MM.1S (cell line): ENCODE measurements around the gene PACS2.

Source experiments
- DNase-seq: peaks from one replicate; pipeline ENCODE4 v3.0.0-alpha.2; 2015
- H2AFZ ChIP-seq: fragments of 300-600 bp; sonication (generic); 2 replicates; pipeline ENCODE4 v1.6.0; 2016; ENCODE audit warnings: antibody characterized with exemption, low read length
- H3F3A ChIP-seq: fragments of 300-600 bp; sonication (generic); 2 replicates; pipeline ENCODE4 v1.6.1; 2016; ENCODE audit warnings: mild to moderate bottlenecking, antibody characterized with exemption, low read length, moderate library complexity, mixed read lengths; ENCODE audit not compliant: insufficient read depth
- H3K27ac ChIP-seq: fragments of 300-600 bp; sonication (generic); 2 replicates; pipeline ENCODE4 v1.5.1; 2016; ENCODE audit warnings: mild to moderate bottlenecking, low read length
- H3K27me3 ChIP-seq: fragments of 300-600 bp; sonication (generic); replicated peaks from 2 replicates; pipeline ENCODE4 v1.6.0; 2016; ENCODE audit warnings: low read length; ENCODE audit not compliant: insufficient read depth
- H3K36me3 ChIP-seq: fragments of 300-600 bp; sonication (generic); replicated peaks from 2 replicates; pipeline ENCODE4 v1.6.1; 2016; ENCODE audit warnings: mild to moderate bottlenecking, low read length, mixed read lengths; ENCODE audit not compliant: insufficient read depth
- H3K4me1 ChIP-seq: fragments of 300-600 bp; sonication (generic); 2 replicates; pipeline ENCODE4 v1.6.1; 2016; ENCODE audit warnings: low read length, mixed read lengths
- H3K4me2 ChIP-seq: fragments of 300-600 bp; sonication (generic); 2 replicates; pipeline ENCODE4 v1.6.0; 2016; ENCODE audit warnings: low read depth, low read length
- H3K4me3 ChIP-seq: fragments of 300-600 bp; sonication (generic); 2 replicates; pipeline ENCODE4 v1.5.1; 2016; ENCODE audit warnings: low read length, mixed read lengths
- H3K79me2 ChIP-seq: fragments of 300-600 bp; sonication (generic); 2 replicates; pipeline ENCODE4 v1.6.1; 2016; ENCODE audit warnings: mixed run types, low read length, mixed read lengths
- H3K9ac ChIP-seq: fragments of 300-600 bp; sonication (generic); 2 replicates; pipeline ENCODE4 v1.6.1; 2016; ENCODE audit warnings: low read length, mixed read lengths
- H3K9me2 ChIP-seq: fragments of 300-600 bp; sonication (generic); replicated peaks from 2 replicates; pipeline ENCODE4 v1.6.1; 2016; ENCODE audit warnings: mild to moderate bottlenecking, low read length, mixed read lengths; ENCODE audit not compliant: insufficient read depth
- H3K9me3 ChIP-seq: fragments of 300-600 bp; sonication (generic); replicated peaks from 2 replicates; pipeline ENCODE4 v1.6.1; 2016; ENCODE audit warnings: mild to moderate bottlenecking, low read length, mixed read lengths; ENCODE audit not compliant: insufficient read depth
- H4K20me1 ChIP-seq: fragments of 300-600 bp; sonication (generic); 2 replicates; pipeline ENCODE4 v1.6.1; 2016; ENCODE audit warnings: mild to moderate bottlenecking, low read length, moderate library complexity, mixed read lengths; ENCODE audit not compliant: insufficient read depth
- CTCF ChIP-seq: fragments of 300-600 bp; sonication (generic); IDR thresholded peaks from 2 replicates; pipeline ENCODE4 v1.5.1; 2016; ENCODE audit warnings: antibody characterized with exemption, low read length, mixed read lengths
- EZH2 ChIP-seq: fragments of 300-600 bp; sonication (generic); optimal IDR thresholded peaks from 2 replicates; pipeline ENCODE3; 2017; ENCODE audit warnings: low read depth, mild to moderate bottlenecking, antibody characterized with exemption, low read length, mixed read lengths
- EZH2phosphoT487 ChIP-seq: fragments of 300-600 bp; sonication (generic); IDR thresholded peaks from 2 replicates; pipeline ENCODE4 v1.6.1; 2018; ENCODE audit warnings: antibody characterized with exemption, low read length

PACS2 gene

GRCh38 chr14:105390849-105391500, 76.4 kb downstream of the PACS2 start:
- Histone ChIP-seq H3K9ac (no peak overlapping the region), H3K36me3 (no peaks in the 10 kb centered on the region), H4K20me1 (no peaks in the 10 kb centered on the region), H3K9me2 (no peaks in the 10 kb centered on the region), H3K27ac (no peak overlapping the region), H3K27me3 (no peaks in the 10 kb centered on the region), H3K9me3 (no peaks in the 10 kb centered on the region), H3K79me2 (no peaks in the 10 kb centered on the region), H3K4me1 (no peaks in the 10 kb centered on the region), H3K4me2 (no peak overlapping the region), H3F3A (no peaks in the 10 kb centered on the region), H3K4me3 (no peak overlapping the region), H2AFZ (no peak overlapping the region)
- no peak for DNase-seq
- TF ChIP-seq CTCF (no peak), EZH2 (no peak), EZH2phosphoT487 (no peak)

- no peaks in the 10 kb centered on the region for H3K4me1 ChIP-seq
- H3K36me3 ChIP-seq, result no peaks in the 10 kb centered on the region
- no peak overlapping the region for H3K4me2 ChIP-seq
- no peaks in the 10 kb centered on the region for H4K20me1 ChIP-seq
- no peak overlapping the region for H3K9ac ChIP-seq
- no peaks in the 10 kb centered on the region for H3K27me3 ChIP-seq
- H3K27ac ChIP-seq, result no peak overlapping the region
- H3K9me2 ChIP-seq, result no peaks in the 10 kb centered on the region
- no peak for DNase-seq
- H3K79me2 ChIP-seq, result no peaks in the 10 kb centered on the region
- no peak for TF ChIP-seq CTCF
- no peak for TF ChIP-seq EZH2phosphoT487
- no peak for TF ChIP-seq EZH2
- no peak overlapping the region for H2AFZ ChIP-seq
- no peaks in the 10 kb centered on the region for H3F3A ChIP-seq
- no peak overlapping the region for H3K4me3 ChIP-seq
- H3K9me3 ChIP-seq, result no peaks in the 10 kb centered on the region
Measured at GRCh38 chr14:105391541-105391940, 77.0 kb downstream of the PACS2 start.

GRCh38 chr14:105392131-105393090, 77.9 kb downstream of the PACS2 start:
- H3K9me3 ChIP-seq, result no peaks in the 10 kb centered on the region
- H3K9me2 ChIP-seq, result no peaks in the 10 kb centered on the region
- H3K27ac ChIP-seq, result no peak overlapping the region
- H2AFZ ChIP-seq, result no peak overlapping the region
- no peaks in the 10 kb centered on the region for H3K79me2 ChIP-seq
- no peaks in the 10 kb centered on the region for H3K4me1 ChIP-seq
- no peak for DNase-seq
- H3K36me3 ChIP-seq, result no peaks in the 10 kb centered on the region
- H3K9ac ChIP-seq, result no peak overlapping the region
- H3K4me2 ChIP-seq, result no peak overlapping the region
- TF ChIP-seq EZH2 (no peak), CTCF (no peak), EZH2phosphoT487 (no peak)
- H3K4me3 ChIP-seq, result no peak overlapping the region
- no peaks in the 10 kb centered on the region for H4K20me1 ChIP-seq
- H3F3A ChIP-seq, result no peaks in the 10 kb centered on the region
- no peaks in the 10 kb centered on the region for H3K27me3 ChIP-seq
